Measurements from ENCODE around the gene TTLL11. TPM values are rescaled to one million over a fixed set of nuclear protein-coding genes. Genes with fewer than 3 reads are reported as not detected.

Gene TTLL11
- total and polyA plus RNA-seq, 2 experiments from 2014 or later, result 0.57 to 1.4 TPM

DNA sequence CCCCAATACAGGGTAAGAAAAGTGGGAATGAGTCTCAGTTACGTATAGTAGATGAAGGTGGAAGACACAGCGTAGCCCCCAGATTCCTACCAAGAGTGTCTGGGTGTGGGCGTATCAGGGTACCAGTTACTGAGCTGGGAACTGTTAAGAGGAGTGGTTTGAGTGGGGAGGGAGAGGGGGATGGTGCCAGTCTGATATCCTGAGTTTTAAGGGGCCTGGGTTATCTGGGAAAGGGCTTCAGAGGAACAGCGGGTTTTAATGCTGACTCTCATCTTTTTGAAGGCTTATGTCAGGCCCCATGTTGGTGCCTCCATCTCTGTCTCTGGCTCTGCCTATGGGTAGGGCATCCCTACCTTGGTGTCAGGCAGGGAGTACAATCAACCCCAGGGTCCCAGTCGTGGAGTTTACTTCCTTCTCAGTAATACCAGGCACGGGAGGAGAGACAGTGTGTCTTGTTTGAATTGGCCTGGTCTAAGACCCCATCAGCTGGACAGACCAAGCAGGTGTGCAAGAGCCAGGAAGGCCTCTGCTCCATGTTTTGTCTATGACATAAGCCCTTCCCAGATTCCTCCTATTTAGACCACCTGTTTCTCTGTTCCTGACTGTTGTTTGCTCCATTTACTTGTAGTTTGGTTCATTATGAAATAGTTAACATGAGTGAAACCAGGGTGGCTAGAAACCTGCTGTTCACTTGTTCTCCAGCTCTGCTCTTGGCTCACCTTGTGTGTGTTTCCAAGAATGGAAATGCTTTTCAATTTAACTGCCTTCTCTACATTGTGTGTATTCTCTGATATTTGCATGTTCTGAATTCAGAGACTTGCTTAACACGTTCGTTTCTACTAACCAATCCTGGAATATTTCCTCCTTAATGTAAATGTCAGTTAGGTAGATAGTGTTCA lies 316.1 kb downstream of the TTLL11 start (continued):
- TF ChIP-seq, protein P1, sequence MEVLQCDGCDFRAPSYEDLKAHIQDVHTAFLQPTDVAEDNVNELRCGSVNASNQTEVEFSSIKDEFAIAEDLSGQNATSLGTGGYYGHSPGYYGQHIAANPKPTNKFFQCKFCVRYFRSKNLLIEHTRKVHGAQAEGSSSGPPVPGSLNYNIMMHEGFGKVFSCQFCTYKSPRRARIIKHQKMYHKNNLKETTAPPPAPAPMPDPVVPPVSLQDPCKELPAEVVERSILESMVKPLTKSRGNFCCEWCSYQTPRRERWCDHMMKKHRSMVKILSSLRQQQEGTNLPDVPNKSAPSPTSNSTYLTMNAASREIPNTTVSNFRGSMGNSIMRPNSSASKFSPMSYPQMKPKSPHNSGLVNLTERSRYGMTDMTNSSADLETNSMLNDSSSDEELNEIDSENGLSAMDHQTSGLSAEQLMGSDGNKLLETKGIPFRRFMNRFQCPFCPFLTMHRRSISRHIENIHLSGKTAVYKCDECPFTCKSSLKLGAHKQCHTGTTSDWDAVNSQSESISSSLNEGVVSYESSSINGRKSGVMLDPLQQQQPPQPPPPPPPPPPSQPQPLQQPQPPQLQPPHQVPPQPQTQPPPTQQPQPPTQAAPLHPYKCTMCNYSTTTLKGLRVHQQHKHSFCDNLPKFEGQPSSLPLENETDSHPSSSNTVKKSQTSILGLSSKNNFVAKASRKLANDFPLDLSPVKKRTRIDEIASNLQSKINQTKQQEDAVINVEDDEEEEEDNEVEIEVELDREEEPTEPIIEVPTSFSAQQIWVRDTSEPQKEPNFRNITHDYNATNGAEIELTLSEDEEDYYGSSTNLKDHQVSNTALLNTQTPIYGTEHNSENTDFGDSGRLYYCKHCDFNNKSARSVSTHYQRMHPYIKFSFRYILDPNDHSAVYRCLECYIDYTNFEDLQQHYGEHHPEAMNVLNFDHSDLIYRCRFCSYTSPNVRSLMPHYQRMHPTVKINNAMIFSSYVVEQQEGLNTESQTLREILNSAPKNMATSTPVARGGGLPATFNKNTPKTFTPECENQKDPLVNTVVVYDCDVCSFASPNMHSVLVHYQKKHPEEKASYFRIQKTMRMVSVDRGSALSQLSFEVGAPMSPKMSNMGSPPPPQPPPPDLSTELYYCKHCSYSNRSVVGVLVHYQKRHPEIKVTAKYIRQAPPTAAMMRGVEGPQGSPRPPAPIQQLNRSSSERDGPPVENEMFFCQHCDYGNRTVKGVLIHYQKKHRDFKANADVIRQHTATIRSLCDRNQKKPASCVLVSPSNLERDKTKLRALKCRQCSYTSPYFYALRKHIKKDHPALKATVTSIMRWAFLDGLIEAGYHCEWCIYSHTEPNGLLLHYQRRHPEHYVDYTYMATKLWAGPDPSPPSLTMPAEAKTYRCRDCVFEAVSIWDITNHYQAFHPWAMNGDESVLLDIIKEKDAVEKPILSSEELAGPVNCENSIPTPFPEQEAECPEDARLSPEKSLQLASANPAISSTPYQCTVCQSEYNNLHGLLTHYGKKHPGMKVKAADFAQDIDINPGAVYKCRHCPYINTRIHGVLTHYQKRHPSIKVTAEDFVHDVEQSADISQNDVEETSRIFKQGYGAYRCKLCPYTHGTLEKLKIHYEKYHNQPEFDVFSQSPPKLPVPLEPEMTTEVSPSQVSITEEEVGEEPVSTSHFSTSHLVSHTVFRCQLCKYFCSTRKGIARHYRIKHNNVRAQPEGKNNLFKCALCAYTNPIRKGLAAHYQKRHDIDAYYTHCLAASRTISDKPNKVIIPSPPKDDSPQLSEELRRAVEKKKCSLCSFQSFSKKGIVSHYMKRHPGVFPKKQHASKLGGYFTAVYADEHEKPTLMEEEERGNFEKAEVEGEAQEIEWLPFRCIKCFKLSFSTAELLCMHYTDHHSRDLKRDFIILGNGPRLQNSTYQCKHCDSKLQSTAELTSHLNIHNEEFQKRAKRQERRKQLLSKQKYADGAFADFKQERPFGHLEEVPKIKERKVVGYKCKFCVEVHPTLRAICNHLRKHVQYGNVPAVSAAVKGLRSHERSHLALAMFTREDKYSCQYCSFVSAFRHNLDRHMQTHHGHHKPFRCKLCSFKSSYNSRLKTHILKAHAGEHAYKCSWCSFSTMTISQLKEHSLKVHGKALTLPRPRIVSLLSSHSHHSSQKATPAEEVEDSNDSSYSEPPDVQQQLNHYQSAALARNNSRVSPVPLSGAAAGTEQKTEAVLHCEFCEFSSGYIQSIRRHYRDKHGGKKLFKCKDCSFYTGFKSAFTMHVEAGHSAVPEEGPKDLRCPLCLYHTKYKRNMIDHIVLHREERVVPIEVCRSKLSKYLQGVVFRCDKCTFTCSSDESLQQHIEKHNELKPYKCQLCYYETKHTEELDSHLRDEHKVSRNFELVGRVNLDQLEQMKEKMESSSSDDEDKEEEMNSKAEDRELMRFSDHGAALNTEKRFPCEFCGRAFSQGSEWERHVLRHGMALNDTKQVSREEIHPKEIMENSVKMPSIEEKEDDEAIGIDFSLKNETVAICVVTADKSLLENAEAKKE (CRISPR knock-in tag; IDR thresholded peaks at IDR 0.05), result no peak
- TF ChIP-seq, protein P2, sequence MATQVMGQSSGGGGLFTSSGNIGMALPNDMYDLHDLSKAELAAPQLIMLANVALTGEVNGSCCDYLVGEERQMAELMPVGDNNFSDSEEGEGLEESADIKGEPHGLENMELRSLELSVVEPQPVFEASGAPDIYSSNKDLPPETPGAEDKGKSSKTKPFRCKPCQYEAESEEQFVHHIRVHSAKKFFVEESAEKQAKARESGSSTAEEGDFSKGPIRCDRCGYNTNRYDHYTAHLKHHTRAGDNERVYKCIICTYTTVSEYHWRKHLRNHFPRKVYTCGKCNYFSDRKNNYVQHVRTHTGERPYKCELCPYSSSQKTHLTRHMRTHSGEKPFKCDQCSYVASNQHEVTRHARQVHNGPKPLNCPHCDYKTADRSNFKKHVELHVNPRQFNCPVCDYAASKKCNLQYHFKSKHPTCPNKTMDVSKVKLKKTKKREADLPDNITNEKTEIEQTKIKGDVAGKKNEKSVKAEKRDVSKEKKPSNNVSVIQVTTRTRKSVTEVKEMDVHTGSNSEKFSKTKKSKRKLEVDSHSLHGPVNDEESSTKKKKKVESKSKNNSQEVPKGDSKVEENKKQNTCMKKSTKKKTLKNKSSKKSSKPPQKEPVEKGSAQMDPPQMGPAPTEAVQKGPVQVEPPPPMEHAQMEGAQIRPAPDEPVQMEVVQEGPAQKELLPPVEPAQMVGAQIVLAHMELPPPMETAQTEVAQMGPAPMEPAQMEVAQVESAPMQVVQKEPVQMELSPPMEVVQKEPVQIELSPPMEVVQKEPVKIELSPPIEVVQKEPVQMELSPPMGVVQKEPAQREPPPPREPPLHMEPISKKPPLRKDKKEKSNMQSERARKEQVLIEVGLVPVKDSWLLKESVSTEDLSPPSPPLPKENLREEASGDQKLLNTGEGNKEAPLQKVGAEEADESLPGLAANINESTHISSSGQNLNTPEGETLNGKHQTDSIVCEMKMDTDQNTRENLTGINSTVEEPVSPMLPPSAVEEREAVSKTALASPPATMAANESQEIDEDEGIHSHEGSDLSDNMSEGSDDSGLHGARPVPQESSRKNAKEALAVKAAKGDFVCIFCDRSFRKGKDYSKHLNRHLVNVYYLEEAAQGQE (IDR thresholded peaks at IDR 0.05; ENCODE audit: unreplicated experiment), result no peak
